Type B pancreatic cell (in vitro differentiated cells): Measurements from ENCODE around the gene CTSS. TPM values are rescaled to one million over a fixed set of nuclear protein-coding genes. Genes with fewer than 3 reads are reported as not detected.
"Not testable (repeated sequence)": the region's sequence is repeated elsewhere in the genome, so short reads cannot be mapped to it uniquely, and the experiment has no call there.

Experiments used
- DNase-seq: peaks from one replicate; pipeline ENCODE4 v3.0.0; 2021; ENCODE audit warnings: mixed read lengths; ENCODE audit not compliant: unreplicated experiment; ENCODE audit errors: extremely low spot score
- H3K27ac Mint-ChIP-seq: 2 replicates; pipeline ENCODE4 v1.8.0; 2021; ENCODE audit warnings: mild to moderate bottlenecking, mixed read lengths
- H3K27me3 Mint-ChIP-seq: 2 replicates; pipeline ENCODE4 v1.8.0; 2021; ENCODE audit warnings: mixed read lengths
- H3K36me3 Mint-ChIP-seq: 2 replicates; pipeline ENCODE4 v1.8.0; 2021; ENCODE audit warnings: mixed read lengths
- H3K4me1 Mint-ChIP-seq: one replicate; pipeline ENCODE4 v1.8.0; 2021; ENCODE audit warnings: mixed read lengths; ENCODE audit not compliant: unreplicated experiment
- H3K4me3 Mint-ChIP-seq: 2 replicates; pipeline ENCODE4 v1.8.0; 2021; ENCODE audit warnings: mild to moderate bottlenecking, mixed read lengths
- H3K9me3 Mint-ChIP-seq: 2 replicates; pipeline ENCODE4 v1.8.0; 2021; ENCODE audit warnings: mixed read lengths
- CTCF ChIP-seq: fragments of 200-600 bp; sonication (generic); conservative IDR thresholded peaks from 2 replicates; pipeline ENCODE4 v1.5.0; 2021; ENCODE audit warnings: antibody characterized with exemption, mild to moderate bottlenecking
- total RNA-seq: library from RNA; stranded (reverse); gene quantifications from 2 replicates; pipeline ENCODE4 v1.2.1, GENCODE V29; 2021; ENCODE audit warnings: low replicate concordance

Gene CTSS
- total RNA-seq, 1 donor from 2014 or later, result 7.7 TPM

GRCh38 chr1:150798525-150798924 is 32.9 kb upstream of the CTSS start:
- no peaks in the 10 kb centered on the region for H3K9me3 Mint-ChIP-seq
- H3K27me3 Mint-ChIP-seq, result no peaks in the 10 kb centered on the region
- H3K4me3 Mint-ChIP-seq, result no peak overlapping the region
- H3K27ac Mint-ChIP-seq, result no peak overlapping the region
- no peak for TF ChIP-seq CTCF
- peaks cover 10% of the 10 kb centered on the region for H3K36me3 Mint-ChIP-seq
- peaks cover 15% of the 10 kb centered on the region for H3K4me1 Mint-ChIP-seq
- DNase-seq, result no peak

GRCh38 chr1:150796374-150796773 is 30.8 kb upstream of the CTSS start:
- no peak for TF ChIP-seq CTCF
- peaks cover 15% of the 10 kb centered on the region for H3K4me1 Mint-ChIP-seq
- no peak overlapping the region for H3K4me3 Mint-ChIP-seq
- H3K9me3 Mint-ChIP-seq, result no peaks in the 10 kb centered on the region
- H3K27ac Mint-ChIP-seq, result no peak overlapping the region
- H3K36me3 Mint-ChIP-seq, result peaks cover 13% of the 10 kb centered on the region
- H3K27me3 Mint-ChIP-seq, result no peaks in the 10 kb centered on the region
- DNase-seq, result no peak

- peaks cover 13% of the 10 kb centered on the region for H3K36me3 Mint-ChIP-seq
- not testable (repeated sequence) for H3K4me3 Mint-ChIP-seq, DNase-seq, H3K9me3 Mint-ChIP-seq, H3K27ac Mint-ChIP-seq, H3K27me3 Mint-ChIP-seq
- H3K4me1 Mint-ChIP-seq, result peaks cover 11% of the 10 kb centered on the region
Observed at GRCh38 chr1:150793778-150794177, 28.2 kb upstream of the CTSS start.

- Mint-ChIP-seq H3K27ac (no peak overlapping the region), H3K27me3 (no peaks in the 10 kb centered on the region), H3K9me3 (peaks cover 5% of the 10 kb centered on the region), H3K4me3 (no peak overlapping the region), H3K36me3 (peaks cover 11% of the 10 kb centered on the region), H3K4me1 (peaks cover 5% of the 10 kb centered on the region)
- no peak for DNase-seq
- TF ChIP-seq CTCF, result no peak
Observed at GRCh38 chr1:150793221-150793620, 27.6 kb upstream of the CTSS start.

GRCh38 chr1:150791585-150791984 is 26.0 kb upstream of the CTSS start:
- Mint-ChIP-seq H3K27me3 (no peaks in the 10 kb centered on the region), H3K9me3 (peaks cover 5% of the 10 kb centered on the region), H3K4me1 (peaks cover 5% of the 10 kb centered on the region), H3K36me3 (peaks cover 6% of the 10 kb centered on the region), H3K4me3 (no peak overlapping the region), H3K27ac (no peak overlapping the region)
- TF ChIP-seq CTCF, result no peak
- no peak for DNase-seq

GRCh38 chr1:150789396-150789795 is 23.8 kb upstream of the CTSS start:
- Mint-ChIP-seq H3K36me3 (peaks cover 6% of the 10 kb centered on the region), H3K4me1 (peaks cover 5% of the 10 kb centered on the region), H3K27ac (peak overlapping the region; percentile 39), H3K27me3 (no peaks in the 10 kb centered on the region), H3K4me3 (peak overlapping the region; percentile 25), H3K9me3 (peaks cover 5% of the 10 kb centered on the region)
- no peak for DNase-seq
- TF ChIP-seq CTCF, result no peak
